Retinal pigment epithelial cell (primary cell): Measurements from ENCODE around the gene SLC38A6.

ENCODE experiments used
- DNase-seq: peaks from one replicate; pipeline ENCODE4 v3.0.0-alpha.2; 2010; ENCODE audit warnings: low read depth
- H3K4me3 ChIP-seq: 2 replicates; pipeline ENCODE4 v1.5.1; 2011; ENCODE audit warnings: mild to moderate bottlenecking, low read length, control low read depth, moderate library complexity
- CTCF ChIP-seq: conservative IDR thresholded peaks from 2 replicates; pipeline ENCODE4 v1.5.1; 2011; ENCODE audit warnings: low read depth, low read length, control low read depth, inconsistent platforms

Gene SLC38A6

GRCh38 chr14:61033054-61033453 lies 52.0 kb downstream of the SLC38A6 start:
- no peak for DNase-seq
- no peak overlapping the region for H3K4me3 ChIP-seq
- TF ChIP-seq CTCF: no peak

GRCh38 chr14:61033855-61034254 lies 52.8 kb downstream of the SLC38A6 start:
- H3K4me3 ChIP-seq: no peak overlapping the region
- no peak for TF ChIP-seq CTCF
- DNase-seq: no peak

DNA sequence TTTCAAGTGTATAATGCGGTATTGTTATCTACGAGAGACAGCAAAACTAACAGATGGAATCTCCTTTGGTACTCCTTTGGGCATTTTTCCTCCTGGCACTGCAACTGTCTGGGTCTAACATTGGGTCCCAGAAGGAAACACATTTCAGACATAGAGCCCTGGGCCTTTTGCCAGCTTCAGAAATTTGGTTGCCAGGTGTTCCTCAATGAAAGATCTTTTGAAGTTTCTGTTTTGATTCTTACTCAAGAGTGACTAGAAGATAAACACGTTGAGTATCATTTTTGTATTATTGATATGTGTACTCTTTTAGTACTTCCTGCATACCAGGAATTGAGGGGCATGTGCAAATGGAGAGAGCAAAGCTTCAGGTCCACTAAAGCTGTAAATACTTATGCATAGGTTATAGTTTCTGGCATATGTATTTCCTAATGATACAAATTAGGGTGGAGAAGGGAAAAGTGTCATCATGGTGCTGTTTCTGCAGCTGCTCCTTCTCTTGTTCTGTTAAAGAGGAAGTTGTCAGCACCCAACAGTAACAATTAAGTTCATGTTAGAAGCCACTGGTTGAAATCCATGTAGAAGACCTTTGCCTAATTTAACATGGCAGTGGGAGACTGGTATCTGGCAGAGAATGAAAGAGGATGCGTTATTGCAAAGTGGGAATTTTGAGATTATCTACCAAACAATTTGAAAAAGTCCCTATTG lies 53.5 kb downstream of the SLC38A6 start:
- no peak overlapping the region for H3K4me3 ChIP-seq
- TF ChIP-seq CTCF: no peak
- no peak for DNase-seq

- no peak for DNase-seq
- no peak overlapping the region for H3K4me3 ChIP-seq
- TF ChIP-seq CTCF: no peak
Observed at GRCh38 chr14:61037215-61037614, 56.2 kb downstream of the SLC38A6 start.

DNA sequence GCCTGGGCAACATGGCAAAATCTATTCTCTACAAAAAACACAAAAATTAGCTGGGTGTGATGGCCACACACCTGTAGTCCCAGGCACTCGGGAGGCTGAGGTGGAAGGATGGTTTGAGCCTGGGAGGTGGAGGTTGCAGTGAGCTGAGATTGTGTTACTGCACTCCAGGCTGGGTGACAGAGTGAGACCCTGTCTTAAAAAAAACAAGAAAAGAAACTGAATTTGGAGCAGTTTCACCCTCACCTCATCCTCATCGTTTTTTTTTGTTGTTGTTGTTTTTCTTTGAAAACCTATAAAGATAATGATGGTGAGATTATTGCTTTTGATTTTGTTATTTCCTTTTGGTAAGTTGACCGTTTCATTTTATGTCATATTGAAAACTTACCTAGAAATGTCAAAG lies 60.7 kb downstream of the SLC38A6 start:
- no peak for DNase-seq
- no peak overlapping the region for H3K4me3 ChIP-seq

GRCh38 chr14:61042220-61042619 lies 61.2 kb downstream of the SLC38A6 start:
- H3K4me3 ChIP-seq: no peak overlapping the region
- no peak for DNase-seq
- no peak for TF ChIP-seq CTCF

More for the DNA sequence above, 60.7 kb downstream of the SLC38A6 start:
- TF ChIP-seq CTCF: no peak

GRCh38 chr14:61043506-61043905 lies 62.5 kb downstream of the SLC38A6 start:
- no peak for TF ChIP-seq CTCF
- no peak overlapping the region for H3K4me3 ChIP-seq
- no peak for DNase-seq
